Renal pelvis (tissue), 12 donors: ENCODE measurements around the gene ACAD11. TPM values are rescaled to one million over a fixed set of nuclear protein-coding genes. Genes with fewer than 3 reads are reported as not detected.
A peak's percentile ranks its signal among the peaks of the same experiment; 100 is the strongest.

Experiments
- DNase-seq: peaks from one replicate; pipeline ENCODE4 v3.0.0-alpha.2; 2013
- long read RNA-seq, 16 experiments: transcript quantifications; one replicate each; lab custom pipeline, GENCODE V29; 2026
- polyA plus RNA-seq, 3 donors: library from polyadenylated mRNA; unstranded; fragments of 120-200 nt; gene quantifications; one replicate each; pipeline ENCODE4 v1.2.1, GENCODE V29; 2013; ENCODE audit not compliant: insufficient read length in 3 of 3

Gene ACAD11
- 10 to 100 TPM; 35.5 to 63.4 (median 50.5) TPM for polyA plus RNA-seq
- long read RNA-seq, donor 1, full-length matches to known transcripts, result 5 of 5 reads
- long read RNA-seq, donor 1, partial matches to known transcripts, result 0 of 5 reads
- long read RNA-seq, donor 1, other reads (novel, unspliced or antisense), result 0 of 5 reads
- long read RNA-seq, donor 2, full-length matches to known transcripts, result 3 of 3 reads
- long read RNA-seq, donor 2, partial matches to known transcripts, result 0 of 3 reads
- long read RNA-seq, donor 2, other reads (novel, unspliced or antisense), result 0 of 3 reads
- long read RNA-seq, donor 3, full-length matches to known transcripts, result 2 of 2 reads
- long read RNA-seq, donor 3, partial matches to known transcripts, result 0 of 2 reads
- long read RNA-seq, donor 3, other reads (novel, unspliced or antisense), result 0 of 2 reads
- long read RNA-seq, donor 4, full-length matches to known transcripts, result 5 of 10 reads
- long read RNA-seq, donor 4, partial matches to known transcripts, result 5 of 10 reads
- long read RNA-seq, donor 4, other reads (novel, unspliced or antisense), result 0 of 10 reads
- long read RNA-seq, donor 5, full-length matches to known transcripts, result 2 of 2 reads
- long read RNA-seq, donor 5, partial matches to known transcripts, result 0 of 2 reads
- long read RNA-seq, donor 5, other reads (novel, unspliced or antisense), result 0 of 2 reads
- long read RNA-seq, donor 6, full-length matches to known transcripts, result 5 of 12 reads
- long read RNA-seq, donor 6, partial matches to known transcripts, result 7 of 12 reads
- long read RNA-seq, donor 6, other reads (novel, unspliced or antisense), result 0 of 12 reads
- long read RNA-seq, donor 7, full-length matches to known transcripts, result 3 of 9 reads
- long read RNA-seq, donor 7, partial matches to known transcripts, result 6 of 9 reads
- long read RNA-seq, donor 7, other reads (novel, unspliced or antisense), result 0 of 9 reads
- long read RNA-seq, donor 8, full-length matches to known transcripts, result 3 of 8 reads
- long read RNA-seq, donor 8, partial matches to known transcripts, result 5 of 8 reads
- long read RNA-seq, donor 8, other reads (novel, unspliced or antisense), result 0 of 8 reads
- long read RNA-seq, donor 9, full-length matches to known transcripts, result 9 of 15 reads
- long read RNA-seq, donor 9, partial matches to known transcripts, result 6 of 15 reads
- long read RNA-seq, donor 9, other reads (novel, unspliced or antisense), result 0 of 15 reads
- long read RNA-seq, donor 10, full-length matches to known transcripts, result 2 of 17 reads
- long read RNA-seq, donor 10, partial matches to known transcripts, result 15 of 17 reads
- long read RNA-seq, donor 10, other reads (novel, unspliced or antisense), result 0 of 17 reads
- long read RNA-seq, donor 11, full-length matches to known transcripts, result 3 of 3 reads
- long read RNA-seq, donor 11, partial matches to known transcripts, result 0 of 3 reads
- long read RNA-seq, donor 11, other reads (novel, unspliced or antisense), result 0 of 3 reads
- long read RNA-seq, donor 12, full-length matches to known transcripts, result 7 of 18 reads
- long read RNA-seq, donor 12, partial matches to known transcripts, result 11 of 18 reads
- long read RNA-seq, donor 12, other reads (novel, unspliced or antisense), result 0 of 18 reads
- long read RNA-seq, donor 13, full-length matches to known transcripts, result 3 of 3 reads
- long read RNA-seq, donor 13, partial matches to known transcripts, result 0 of 3 reads
- long read RNA-seq, donor 13, other reads (novel, unspliced or antisense), result 0 of 3 reads
- long read RNA-seq, donor 14, result 0 reads
- long read RNA-seq, donor 15, full-length matches to known transcripts, result 8 of 8 reads
- long read RNA-seq, donor 15, partial matches to known transcripts, result 0 of 8 reads
- long read RNA-seq, donor 15, other reads (novel, unspliced or antisense), result 0 of 8 reads
- long read RNA-seq, donor 16, full-length matches to known transcripts, result 6 of 6 reads
- long read RNA-seq, donor 16, partial matches to known transcripts, result 0 of 6 reads
- long read RNA-seq, donor 16, other reads (novel, unspliced or antisense), result 0 of 6 reads

DNA sequence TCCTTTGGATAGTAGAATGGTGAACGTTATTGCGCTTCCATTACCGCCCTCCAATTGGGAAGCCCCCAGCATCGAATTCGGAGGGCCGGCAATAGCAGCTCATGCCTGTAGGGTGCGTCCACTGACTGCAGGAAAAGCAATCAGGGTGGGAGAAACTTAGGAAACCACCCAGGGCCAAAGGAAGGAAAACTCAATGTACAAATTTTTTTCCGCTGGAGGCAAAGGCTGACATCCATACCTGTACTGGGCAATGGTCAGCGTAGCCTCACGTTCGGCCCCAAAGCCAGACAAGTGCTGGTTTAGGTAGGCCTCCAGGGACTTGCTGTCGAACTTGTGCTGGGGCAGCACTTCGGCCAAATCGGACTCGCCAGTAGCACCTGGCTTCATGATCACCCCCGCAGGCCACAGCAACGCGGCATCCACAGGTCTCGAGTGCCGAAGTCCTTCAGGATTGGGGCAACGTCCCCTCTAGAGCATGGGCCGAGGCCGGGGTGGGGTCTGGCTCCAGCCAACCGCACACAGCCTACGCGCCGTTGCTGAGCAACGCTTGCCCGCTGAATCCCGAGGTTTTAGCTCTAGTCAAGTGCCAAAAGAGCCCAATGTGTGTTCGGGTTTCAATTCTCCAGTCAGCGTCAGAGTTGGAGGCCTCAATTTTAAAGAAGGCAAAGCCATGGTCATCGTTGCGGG, at the start of gene ACAD11:
Gene ACAD11, minus strand, starts transcription at position 445 of the 687 bp plus-strand sequence. Its CDS starts 58 bp downstream, at position 387.
- peak; percentile 76 for DNase-seq

DNA sequence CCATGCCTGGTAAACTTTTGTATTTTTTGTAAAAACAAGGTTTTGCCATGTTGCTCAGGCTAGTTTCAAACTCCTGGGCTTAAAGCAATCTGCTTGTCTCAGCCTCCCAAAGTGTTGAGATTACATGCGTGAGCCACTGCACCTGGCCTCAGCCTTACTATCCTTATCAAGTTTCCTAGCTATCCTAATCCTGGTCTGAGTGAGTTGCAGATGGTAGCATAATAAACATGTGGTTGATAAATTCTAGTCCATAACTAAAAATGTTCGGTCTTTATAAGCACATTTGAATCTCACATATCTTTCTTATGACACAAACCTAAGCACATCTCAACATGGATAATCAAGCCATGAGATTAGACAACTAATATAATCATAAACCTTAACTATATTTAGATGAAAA, 44.1 kb upstream of the ACAD11 start:
- no peak for DNase-seq

GRCh38 chr3:132695422-132695821, 35.8 kb upstream of the ACAD11 start:
- no peak for DNase-seq

DNA sequence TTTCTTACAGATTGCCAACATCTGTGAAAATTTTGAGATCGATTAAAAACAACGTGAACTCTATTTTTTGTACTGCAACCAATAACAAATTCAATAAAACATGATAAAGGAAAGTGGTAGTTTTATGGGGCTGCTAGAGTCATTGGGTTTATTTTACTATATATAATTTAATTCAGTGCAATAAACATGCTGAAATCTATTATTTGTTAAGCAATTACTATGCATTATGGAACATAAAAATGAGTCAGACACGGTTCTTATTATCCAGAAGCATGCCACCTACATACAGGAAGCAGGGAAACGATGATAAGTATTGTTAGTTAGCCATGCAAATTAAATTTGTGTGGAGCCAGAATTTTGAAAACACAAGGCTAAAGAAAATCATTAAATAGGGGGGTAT, 35.4 kb upstream of the ACAD11 start:
- DNase-seq, result no peak

- DNase-seq, result no peak
Observed at GRCh38 chr3:132690040-132690439, 30.4 kb upstream of the ACAD11 start.

GRCh38 chr3:132682201-132682600, 22.6 kb upstream of the ACAD11 start:
- no peak for DNase-seq

DNA sequence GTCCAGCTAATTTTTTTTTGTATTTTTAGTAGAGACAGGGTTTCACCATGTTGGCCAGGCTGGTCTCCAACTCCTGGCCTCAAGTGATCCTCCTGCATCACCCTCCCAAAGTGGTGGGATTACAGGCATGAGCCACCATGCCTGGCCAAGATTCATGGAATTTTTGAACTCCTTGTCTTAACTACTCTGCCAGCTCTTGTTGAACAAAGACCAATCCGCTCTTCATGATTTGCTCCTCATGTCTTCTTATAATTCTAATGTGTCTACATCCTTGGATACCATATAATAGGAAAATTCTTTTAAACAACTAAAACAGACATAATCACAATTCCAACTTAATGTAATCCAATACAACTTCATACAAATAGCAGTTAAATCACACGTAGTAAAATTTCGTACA, 21.8 kb upstream of the ACAD11 start:
- no peak for DNase-seq

GRCh38 chr3:132679911-132680310, 20.3 kb upstream of the ACAD11 start:
- no peak for DNase-seq

DNA sequence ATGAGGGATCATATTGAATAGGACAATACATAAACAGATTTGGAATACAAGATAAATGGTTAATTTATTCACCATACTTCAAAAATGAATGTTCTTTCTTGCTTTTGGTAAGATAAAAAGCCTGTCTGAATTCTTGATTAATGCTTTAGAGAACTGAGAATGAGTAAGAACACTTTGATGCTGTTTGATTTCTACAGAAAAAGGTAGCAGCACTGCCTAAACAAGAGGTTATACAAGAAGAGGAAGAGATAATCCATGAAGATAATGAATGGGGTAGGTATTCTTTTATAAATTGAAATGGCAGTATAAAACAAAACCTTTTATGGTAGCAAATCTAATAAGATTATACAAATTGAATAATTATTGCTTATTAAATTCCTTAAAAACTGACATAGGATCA, 15.8 kb upstream of the ACAD11 start:
- no peak for DNase-seq

DNA sequence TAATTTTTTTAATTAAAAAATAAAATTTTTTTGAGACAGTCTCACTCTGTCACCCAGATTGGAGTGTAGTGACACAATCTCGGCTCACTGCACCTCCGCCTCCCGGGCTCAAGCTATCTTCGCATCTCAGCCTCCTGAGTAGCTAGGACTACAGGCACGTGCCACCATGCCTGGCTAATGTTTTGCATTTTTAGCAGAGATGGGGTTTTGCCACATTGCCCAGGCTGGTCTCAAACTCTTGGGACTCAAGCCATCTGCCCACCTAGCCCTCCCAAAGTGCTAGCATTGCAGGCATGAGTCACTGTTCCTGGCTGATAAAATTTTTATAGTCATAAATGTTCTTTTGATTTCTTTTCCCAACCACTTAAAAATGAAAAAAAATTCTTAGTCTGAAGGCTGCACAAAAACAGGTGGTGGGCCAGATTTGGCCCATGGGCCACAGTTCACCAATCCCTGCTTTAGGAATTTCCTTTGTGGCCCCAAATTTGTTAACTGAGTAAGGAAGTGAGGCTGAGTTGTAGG, 9.7 kb upstream of the ACAD11 start:
- no peak for DNase-seq

- DNase-seq, result no peak
Observed at GRCh38 chr3:132665230-132665745, 5.7 kb upstream of the ACAD11 start.

DNA sequence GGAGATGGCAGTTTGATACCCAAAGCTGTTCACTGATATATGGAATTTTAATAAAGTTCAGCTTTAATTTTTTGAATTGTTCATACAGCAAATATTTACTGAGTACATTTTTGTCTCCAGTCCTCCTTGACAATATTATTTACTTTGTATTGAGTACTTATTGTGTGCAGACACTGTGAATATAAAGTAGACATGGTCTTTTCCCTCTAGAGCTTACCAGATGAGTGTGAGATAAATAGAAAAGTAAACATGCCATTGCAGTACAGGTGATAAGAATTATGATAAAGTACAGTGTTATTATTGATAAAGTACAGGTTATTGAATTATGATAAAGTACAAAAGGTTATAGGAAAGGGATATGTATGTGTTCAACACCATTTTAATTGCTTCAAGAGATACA, 2.6 kb upstream of the ACAD11 start:
- DNase-seq, result no peak

- DNase-seq, result no peak
Observed at GRCh38 chr3:132661101-132661500, 1.5 kb upstream of the ACAD11 start.

- peak; percentile 20 for DNase-seq
Observed at GRCh38 chr3:132660811-132661070, 1.1 kb upstream of the ACAD11 start.

GRCh38 chr3:132660052-132660810, 622 bp upstream of the ACAD11 start, which contains the start of gene UBA5:
TSS of gene UBA5 (plus strand) at chr3:132660329. CDS start at chr3:132660538, 209 bp downstream.
- peak; percentile 53 for DNase-seq

DNA sequence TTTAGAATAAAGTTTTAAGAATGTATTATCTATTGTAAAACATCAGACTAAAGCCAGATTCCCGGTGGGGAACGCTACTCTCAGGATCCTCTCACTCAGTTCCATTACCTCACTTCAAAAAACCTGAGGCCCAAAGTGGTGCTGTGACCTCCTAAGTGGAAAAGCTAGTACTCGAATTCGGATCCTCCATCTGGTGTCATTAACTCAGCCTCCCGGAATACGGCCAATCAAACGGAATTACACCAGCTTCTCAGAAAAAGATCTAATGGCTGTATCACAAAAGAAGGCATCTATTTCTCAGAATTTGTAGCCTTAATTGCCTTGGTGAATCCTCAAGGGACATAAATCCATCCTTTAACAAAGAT, 627 bp downstream of the ACAD11 start:
- DNase-seq, result no peak

DNA sequence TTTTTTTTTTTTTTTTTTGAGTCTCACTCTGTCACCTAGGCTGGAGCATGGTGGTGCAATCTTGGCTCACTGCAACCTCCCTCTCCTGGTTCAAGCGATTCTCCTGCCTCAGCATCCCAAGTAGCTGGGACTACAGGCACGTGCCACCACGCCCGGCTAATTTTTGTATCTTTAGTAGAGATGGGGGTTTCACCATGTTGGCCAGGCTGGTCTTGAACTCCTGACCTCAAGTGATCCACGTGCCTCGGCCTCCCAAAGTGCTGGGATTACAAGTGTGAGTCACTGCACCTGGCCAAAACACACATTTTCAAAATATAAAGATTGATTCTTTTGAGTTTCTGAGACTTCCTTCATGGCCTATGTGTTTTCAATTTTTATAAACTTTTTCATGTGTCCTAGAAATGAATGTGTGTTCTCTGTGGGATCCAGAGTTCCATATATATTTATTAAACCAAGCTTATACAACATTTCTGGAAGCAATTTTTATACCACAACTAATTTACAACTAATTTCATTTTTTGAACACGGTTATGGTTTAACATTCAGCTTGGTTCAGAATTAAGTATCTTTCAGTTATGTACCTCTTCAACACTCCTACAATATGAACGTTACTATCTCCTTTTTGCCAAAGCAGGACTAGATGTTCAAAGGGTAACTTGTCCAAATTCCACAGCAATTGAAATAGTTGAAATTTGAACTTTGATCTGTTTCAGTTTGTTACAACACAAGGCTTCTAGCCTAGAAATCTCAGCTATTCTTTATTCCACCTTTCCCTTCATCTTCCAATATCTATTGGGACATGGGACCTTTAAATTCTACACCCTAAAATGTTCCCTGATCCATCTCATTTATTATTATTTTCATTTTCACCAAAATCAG, 1.5 kb downstream of the ACAD11 start:
- no peak for DNase-seq

DNA sequence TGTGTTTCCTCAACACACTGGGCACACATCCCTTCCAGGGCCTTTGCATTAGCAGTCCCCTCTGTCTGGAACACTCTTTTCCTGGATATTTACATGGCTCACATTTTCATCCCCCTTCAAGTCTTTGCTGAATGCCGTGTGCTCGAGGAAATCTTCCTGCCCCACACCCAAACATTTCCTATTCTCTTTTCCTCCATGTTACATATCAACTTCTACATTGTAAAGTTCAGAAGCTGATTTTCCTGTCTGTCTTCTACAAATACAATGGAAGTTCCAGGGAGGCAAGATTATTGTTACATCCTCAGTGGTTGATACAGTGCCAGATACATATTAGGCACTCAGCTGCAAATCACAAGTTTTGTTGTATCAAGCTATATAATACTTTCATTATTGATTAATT, 4.1 kb downstream of the ACAD11 start:
- DNase-seq, result no peak
